Measurements from ENCODE around the gene SEPTIN10. TPM values are rescaled to one million over a fixed set of nuclear protein-coding genes. Genes with fewer than 3 reads are reported as not detected.

Gene SEPTIN10
- total and polyA plus RNA-seq, 2 donors (not counting 1 experiment from before 2014, with no cell fraction given) = 90.3 to 99.4 TPM

GRCh38 chr2:109614715-109615636 is 1.2 kb upstream of the SEPTIN10 start:
- Histone ChIP-seq H3K4me2 (ENCODE audit: extremely low read depth, insufficient read depth, low read length) (peak overlapping the region; percentile 83), H3K79me2 (ENCODE audit: control insufficient read depth, insufficient read depth, low read length) (peaks cover 39% of the 10 kb centered on the region), H4K20me1 (ENCODE audit: control insufficient read depth, extremely low read depth, insufficient read depth, low read length) (no peaks in the 10 kb centered on the region), H3K36me3 (ENCODE audit: control insufficient read depth, insufficient read depth, low read length) (no peaks in the 10 kb centered on the region), H2AFZ (ENCODE audit: low read length) (peak overlapping the region; percentile 43), H3K9me3 (ENCODE audit: control insufficient read depth, insufficient read depth, low read depth, low read length) (no peaks in the 10 kb centered on the region), H3K27me3 (ENCODE audit: control insufficient read depth, insufficient read depth, low read length) (no peaks in the 10 kb centered on the region), H3K27ac (ENCODE audit: insufficient read depth, low read length) (peak overlapping the region; percentile 61), H3K4me3 (replicated peaks in 1 of 4; ENCODE audit: control extremely low read depth in 1 of 4, insufficient read depth in 1 of 4, low read depth in 3 of 4, low read length in 4 of 4) (peak overlapping the region; percentile 30 to 64 (median 50)), H3K9ac (ENCODE audit: insufficient read depth, low read length) (peak overlapping the region; percentile 78), H3K4me1 (ENCODE audit: control insufficient read depth, extremely low read depth, insufficient read depth, low read length) (no peaks in the 10 kb centered on the region)
- no peak for TF ChIP-seq EZH2 (IDR thresholded peaks at IDR 0.05; ENCODE audit: low read length, missing control alignments)
- no peak for TF ChIP-seq CTCF (conservative IDR thresholded peaks at IDR 0.05 in 1 of 2, IDR thresholded peaks at IDR 0.05 in 1 of 2; ENCODE audit: low read depth in 1 of 2, low read length in 2 of 2)
- peak in 1 of 2 donors; percentile 45 for DNase-seq (ENCODE audit: low read depth in 2 of 2)

- no peaks in the 10 kb centered on the region for H3K27me3 ChIP-seq (ENCODE audit: control insufficient read depth, insufficient read depth, low read length)
- peak overlapping the region; percentile 84 for H3K4me2 ChIP-seq (ENCODE audit: extremely low read depth, insufficient read depth, low read length)
- H3K9ac ChIP-seq (ENCODE audit: insufficient read depth, low read length) = peak overlapping the region; percentile 91
- H3K36me3 ChIP-seq (ENCODE audit: control insufficient read depth, insufficient read depth, low read length) = no peaks in the 10 kb centered on the region
- H3K4me3 ChIP-seq (replicated peaks in 1 of 4; ENCODE audit: control extremely low read depth in 1 of 4, insufficient read depth in 1 of 4, low read depth in 3 of 4, low read length in 4 of 4) = peak overlapping the region; percentile 64 to 96 (median 87)
- H3K27ac ChIP-seq (ENCODE audit: insufficient read depth, low read length) = peak overlapping the region; percentile 83
- no peak overlapping the region for H2AFZ ChIP-seq (ENCODE audit: low read length)
- H3K4me1 ChIP-seq (ENCODE audit: control insufficient read depth, extremely low read depth, insufficient read depth, low read length) = peaks cover 5% of the 10 kb centered on the region
- TF ChIP-seq CTCF (conservative IDR thresholded peaks at IDR 0.05 in 1 of 2, IDR thresholded peaks at IDR 0.05 in 1 of 2; ENCODE audit: low read depth in 1 of 2, low read length in 2 of 2) (no peak), EZH2 (IDR thresholded peaks at IDR 0.05; ENCODE audit: low read length, missing control alignments) (no peak)
- peak; percentile 70 to 73 for DNase-seq (ENCODE audit: low read depth in 2 of 2)
- H3K9me3 ChIP-seq (ENCODE audit: control insufficient read depth, insufficient read depth, low read depth, low read length) = no peaks in the 10 kb centered on the region
- H3K79me2 ChIP-seq (ENCODE audit: control insufficient read depth, insufficient read depth, low read length) = peaks cover 54% of the 10 kb centered on the region
- H4K20me1 ChIP-seq (ENCODE audit: control insufficient read depth, extremely low read depth, insufficient read depth, low read length) = no peaks in the 10 kb centered on the region
Measured at GRCh38 chr2:109613081-109613921, 465 bp downstream of the SEPTIN10 start.
